Adipose tissue (tissue), 3 donors: Measurements from ENCODE around the gene RPF1. TPM values are rescaled to one million over a fixed set of nuclear protein-coding genes. Genes with fewer than 3 reads are reported as not detected.

Experiments used
- H3K27ac ChIP-seq: one replicate; pipeline ENCODE4 v1.5.1; 2013; ENCODE audit warnings: low read depth, low read length
- WGBS, 3 donors: extraction: QIAGEN DNeasy Blood & Tissue Kit; methylation state at CpG; one replicate each; pipeline ENCODE4 v1.1.7; 2013; 5-methylcytosine and 5-hydroxymethylcytosine counted together
- polyA plus RNA-seq, 3 donors: library from polyadenylated mRNA; stranded (reverse); fragments of 200-250 nt; gene quantifications; one replicate each; pipeline ENCODE4 v1.2.3, GENCODE V29; 2013
- donor health status: healthy with polysubstance abuse.
- donor health status: Bipolar disorder and iron deficiency.
- donor health status: healthy.

Gene RPF1
- polyA plus RNA-seq, 3 donors = 18.0 to 27.6 (median 27.1) TPM

DNA sequence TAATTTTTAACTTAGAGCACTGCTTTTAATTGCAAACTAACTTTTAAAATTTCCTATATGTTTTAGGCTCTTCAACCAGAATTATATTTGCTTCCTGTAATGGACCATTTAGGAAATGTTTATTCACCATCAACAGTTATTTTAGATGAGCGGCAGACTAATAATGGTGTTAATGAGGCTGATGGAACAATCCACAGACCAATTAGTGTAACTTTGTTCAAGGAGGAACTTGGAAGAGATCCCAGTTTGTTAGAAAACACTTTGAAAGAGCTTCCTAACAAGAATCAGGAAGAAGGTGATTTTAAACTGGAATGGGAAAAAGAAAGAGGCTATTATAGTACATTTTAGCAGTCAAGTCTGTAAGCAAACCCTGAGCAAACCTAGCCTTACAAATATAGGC is 46.7 kb downstream of the RPF1 start:
- 79 to 92% (median 87%) methylated on average over 1 of the region's 1 CpG for WGBS, 3 donors
- no peak overlapping the region for H3K27ac ChIP-seq

- no peak overlapping the region for H3K27ac ChIP-seq
Measured at GRCh38 chr1:84538599-84538998, 59.5 kb downstream of the RPF1 start.

DNA sequence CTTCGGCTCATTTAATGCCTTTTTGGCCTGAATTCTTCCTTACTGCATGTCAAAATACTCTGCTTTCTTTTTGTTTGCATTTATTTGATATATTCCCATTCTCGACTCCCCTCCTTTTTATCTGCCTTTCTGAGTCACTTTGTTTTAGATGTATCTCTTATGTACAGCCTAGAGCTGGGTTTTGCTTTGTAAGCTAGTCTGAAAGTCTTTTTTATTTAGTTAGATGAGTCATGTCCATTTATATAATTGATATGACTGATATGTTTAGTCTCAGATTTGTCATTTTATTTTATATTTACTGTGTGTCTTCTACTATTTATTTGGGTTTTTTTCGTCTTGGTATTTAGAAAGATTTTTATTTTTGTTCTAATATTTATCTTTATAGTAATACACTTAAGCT is 60.9 kb downstream of the RPF1 start:
- WGBS, 3 donors = 86 to 91% (median 88%) methylated on average over 3 of the region's 3 CpGs
- H3K27ac ChIP-seq = no peak overlapping the region

GRCh38 chr1:84540759-84541158 is 61.7 kb downstream of the RPF1 start:
- WGBS, 3 donors = 22 to 57% (median 50%) methylated on average over 1 of the region's 1 CpG
- H3K27ac ChIP-seq = no peak overlapping the region

DNA sequence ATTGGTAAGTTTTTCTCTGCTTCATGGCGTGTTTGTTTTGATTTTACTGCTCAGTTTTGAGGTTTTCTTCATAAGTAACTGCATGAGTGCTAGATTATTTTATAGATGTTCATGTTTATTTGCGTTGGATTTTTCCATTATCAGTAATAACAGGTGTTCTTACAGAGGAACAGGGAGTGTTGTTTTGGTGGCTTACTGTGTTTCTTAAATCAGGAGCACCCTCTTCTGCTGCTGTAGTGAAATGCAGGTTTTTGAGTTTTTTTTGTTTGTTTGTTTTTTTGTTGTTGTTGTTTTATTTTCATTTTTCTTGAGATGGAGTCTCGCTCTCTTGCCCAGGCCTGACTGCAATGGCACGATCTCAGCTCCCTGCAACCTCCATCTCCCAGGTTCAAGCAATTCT is 62.6 kb downstream of the RPF1 start:
- 85 to 91% (median 87%) methylated on average over 4 of the region's 4 CpGs for WGBS, 3 donors

More for the DNA sequence above, 62.6 kb downstream of the RPF1 start:
- H3K27ac ChIP-seq = no peak overlapping the region

Other genes with a start within 250 kb of the RPF1 start
- gene SAMD13, start 177.6 kb upstream of the RPF1 start, polyA plus RNA-seq = 1 to 10 TPM in 1 of 3 donors, under 1 TPM in 2; 0.62 to 1.5 (median 0.95) TPM
- under 1 TPM in 1 of 3 donors, not detected in 2; 0.07 TPM for gene DNASE2B, start 80.8 kb upstream of the RPF1 start, polyA plus RNA-seq
- gene SPATA1, start 27.1 kb downstream of the RPF1 start, polyA plus RNA-seq = under 1 TPM in 2 of 3 donors, not detected in 1; 0.18 to 0.28 TPM
- 100 to 1,000 TPM in 2 of 3 donors, 10 to 100 TPM in 1; 73.4 to 170 (median 136) TPM for gene GNG5, start 27.3 kb downstream of the RPF1 start, polyA plus RNA-seq
- 10 to 100 TPM in 2 of 3 donors, 1 to 10 TPM in 1; 8.2 to 12.7 (median 12.1) TPM for gene CTBS, start 95.2 kb downstream of the RPF1 start, polyA plus RNA-seq
- 1 to 10 TPM in 2 of 3 donors, under 1 TPM in 1; 0.85 to 1.3 (median 1.2) TPM for gene SSX2IP, start 211.2 kb downstream of the RPF1 start, polyA plus RNA-seq